Stimulated activated CD8-positive, alpha-beta memory T cell treated with anti-CD3 and anti-CD28 coated beads, Interleukin-12 subunit alpha, Interleukin-12 subunit beta, amount 100 ng/mL, for 24 hours (primary cell): Measurements from ENCODE around the gene RRAS2.
"Not testable (repeated sequence)": the region's sequence is repeated elsewhere in the genome, so short reads cannot be mapped to it uniquely, and the experiment has no call there.

Source experiments
- DNase-seq: peaks from one replicate; pipeline ENCODE4 v3.0.0-alpha.2; 2020; ENCODE audit errors: extremely low read depth

Gene RRAS2

GRCh38 chr11:14358729-14359439, at the start of gene RRAS2:
TSS of gene RRAS2 (minus strand) at chr11:14359183. CDS start at chr11:14358870, 313 bp downstream.
- DNase-seq = peak; percentile 50

GRCh38 chr11:14408612-14409011, 49.6 kb upstream of the RRAS2 start:
- no peak for DNase-seq

GRCh38 chr11:14406116-14406515, 47.1 kb upstream of the RRAS2 start:
- DNase-seq = not testable (repeated sequence)

GRCh38 chr11:14403528-14403927, 44.5 kb upstream of the RRAS2 start:
- not testable (repeated sequence) for DNase-seq

GRCh38 chr11:14399087-14399486, 40.1 kb upstream of the RRAS2 start:
- no peak for DNase-seq

GRCh38 chr11:14396273-14396672, 37.3 kb upstream of the RRAS2 start:
- DNase-seq = no peak

- DNase-seq = no peak
Observed at GRCh38 chr11:14393889-14394288, 34.9 kb upstream of the RRAS2 start.

GRCh38 chr11:14393129-14393528, 34.1 kb upstream of the RRAS2 start:
- no peak for DNase-seq

- no peak for DNase-seq
Observed at GRCh38 chr11:14390669-14391068, 31.7 kb upstream of the RRAS2 start.

- no peak for DNase-seq
Observed at GRCh38 chr11:14388352-14388751, 29.4 kb upstream of the RRAS2 start.

GRCh38 chr11:14386895-14387480, 28.0 kb upstream of the RRAS2 start:
- no peak for DNase-seq

- no peak for DNase-seq
Observed at GRCh38 chr11:14386081-14386480, 27.1 kb upstream of the RRAS2 start.

- no peak for DNase-seq
Observed at GRCh38 chr11:14384338-14384737, 25.4 kb upstream of the RRAS2 start.

GRCh38 chr11:14381968-14382367, 23.0 kb upstream of the RRAS2 start:
- no peak for DNase-seq

GRCh38 chr11:14380947-14381561, 22.1 kb upstream of the RRAS2 start:
- no peak for DNase-seq

- no peak for DNase-seq
Observed at GRCh38 chr11:14380125-14380936, 21.3 kb upstream of the RRAS2 start.

- DNase-seq = no peak
Observed at GRCh38 chr11:14378171-14378570, 19.2 kb upstream of the RRAS2 start.

- DNase-seq = no peak
Observed at GRCh38 chr11:14376920-14377319, 17.9 kb upstream of the RRAS2 start.

- DNase-seq = no peak
Observed at GRCh38 chr11:14374922-14375830, 16.2 kb upstream of the RRAS2 start.

GRCh38 chr11:14373941-14374646, 15.1 kb upstream of the RRAS2 start:
- no peak for DNase-seq

GRCh38 chr11:14372011-14372410, 13.0 kb upstream of the RRAS2 start:
- DNase-seq = no peak
